Measurements from ENCODE around the gene PARD3.

GRCh38 chr10:34420795-34421194, 394.3 kb downstream of the PARD3 start:
- TF ChIP-seq CTCF (IDR thresholded peaks at IDR 0.05), result no peak
- TF ChIP-seq EZH2 (IDR thresholded peaks at IDR 0.05), result no peak

All from neural progenitor cell (in vitro differentiated cells).